A673 (cell line): Measurements from ENCODE around the gene MLANA.

ENCODE experiments used
- EZH2 ChIP-seq: fragments of 200-600 bp; sonication (generic); IDR thresholded peaks from 2 replicates; pipeline ENCODE4 v1.6.1; 2017; ENCODE audit warnings: borderline replicate concordance, low read depth, mild to moderate bottlenecking, mixed read lengths, antibody characterized with exemption, low read length; ENCODE audit not compliant: poor library complexity, severe bottlenecking
- TF ChIP-seq, protein P1 (sequence below): fragments of 300-800, 200-600 bp; sonication (generic); conservative IDR thresholded peaks from 2 replicates; pipeline ENCODE4 v1.5.1; 2017; ENCODE audit warnings: low read depth, mild to moderate bottlenecking, antibody characterized with exemption, low read length, moderate library complexity, mixed read lengths

DNA sequence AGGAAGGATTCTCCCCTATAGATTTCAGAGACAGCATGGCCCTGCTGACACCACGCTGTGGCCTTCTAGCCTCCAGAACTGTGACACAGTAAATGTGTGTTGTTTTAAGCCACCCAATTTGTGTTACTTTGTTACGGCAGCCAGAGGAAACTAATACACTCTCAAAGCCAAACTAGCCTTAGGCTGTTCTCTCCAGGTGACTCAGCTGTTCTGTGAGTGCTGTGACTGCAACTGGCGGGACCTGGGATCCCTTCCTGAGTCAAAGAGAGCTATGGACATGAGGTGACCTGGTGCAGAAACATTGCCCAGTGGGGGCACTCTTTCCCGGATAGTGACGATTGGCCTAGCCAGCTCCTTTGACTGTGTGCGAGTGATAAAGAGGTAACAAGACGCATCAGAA, 14.0 kb upstream of the MLANA start:
- TF ChIP-seq, protein P1, sequence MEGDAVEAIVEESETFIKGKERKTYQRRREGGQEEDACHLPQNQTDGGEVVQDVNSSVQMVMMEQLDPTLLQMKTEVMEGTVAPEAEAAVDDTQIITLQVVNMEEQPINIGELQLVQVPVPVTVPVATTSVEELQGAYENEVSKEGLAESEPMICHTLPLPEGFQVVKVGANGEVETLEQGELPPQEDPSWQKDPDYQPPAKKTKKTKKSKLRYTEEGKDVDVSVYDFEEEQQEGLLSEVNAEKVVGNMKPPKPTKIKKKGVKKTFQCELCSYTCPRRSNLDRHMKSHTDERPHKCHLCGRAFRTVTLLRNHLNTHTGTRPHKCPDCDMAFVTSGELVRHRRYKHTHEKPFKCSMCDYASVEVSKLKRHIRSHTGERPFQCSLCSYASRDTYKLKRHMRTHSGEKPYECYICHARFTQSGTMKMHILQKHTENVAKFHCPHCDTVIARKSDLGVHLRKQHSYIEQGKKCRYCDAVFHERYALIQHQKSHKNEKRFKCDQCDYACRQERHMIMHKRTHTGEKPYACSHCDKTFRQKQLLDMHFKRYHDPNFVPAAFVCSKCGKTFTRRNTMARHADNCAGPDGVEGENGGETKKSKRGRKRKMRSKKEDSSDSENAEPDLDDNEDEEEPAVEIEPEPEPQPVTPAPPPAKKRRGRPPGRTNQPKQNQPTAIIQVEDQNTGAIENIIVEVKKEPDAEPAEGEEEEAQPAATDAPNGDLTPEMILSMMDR: no peak
- TF ChIP-seq EZH2: no peak
